AG09319 (cell line): ENCODE measurements around the gene IDUA.
"Not testable (repeated sequence)": the region's sequence is repeated elsewhere in the genome, so short reads cannot be mapped to it uniquely, and the experiment has no call there.

ENCODE experiments used
- DNase-seq: peaks from one replicate; pipeline ENCODE4 v3.0.0-alpha.2; 2010; ENCODE audit warnings: low read depth; ENCODE audit errors: extremely low read depth
- CTCF ChIP-seq: IDR thresholded peaks from 2 replicates; pipeline ENCODE4 v1.5.1; 2011; ENCODE audit warnings: low read depth, mild to moderate bottlenecking, inconsistent platforms, low read length, moderate library complexity

The IDUA gene

GRCh38 chr4:1053080-1053661 is 66.3 kb downstream of the IDUA start:
- DNase-seq, result peak; percentile 76
- TF ChIP-seq CTCF, result no peak

- DNase-seq, result not testable (repeated sequence)
Measured at GRCh38 chr4:1053891-1054290, 67.0 kb downstream of the IDUA start.
